Measurements from ENCODE around the gene TMEM258. TPM values are rescaled to one million over a fixed set of nuclear protein-coding genes. Genes with fewer than 3 reads are reported as not detected.

TMEM258 gene
- 212 to 267 TPM (median 242 TPM) in 5 replicates for total RNA-seq (2022; extraction: Qiagen RNA extraction; ENCODE audit: low read depth)

GRCh38 chr11:61792310-61793082, at the start of gene TMEM258, which contains the start of gene FEN1:
Gene TMEM258, minus strand, starts transcription at chr11:61792599. Its CDS starts 41 bp downstream, at chr11:61792558.
Gene FEN1, plus strand, starts transcription at chr11:61792911. Its CDS starts 2,451 bp downstream, at chr11:61795362.

GRCh38 chr11:61827571-61828378, 35.4 kb upstream of the TMEM258 start, which contains the start of gene FADS2:
Gene FADS2, plus strand, starts transcription at chr11:61828300. Its CDS starts 91 bp downstream, at chr11:61828391.

GRCh38 chr11:61816736-61817455, 24.5 kb upstream of the TMEM258 start, which contains the start of gene FADS1:
Gene FADS1, minus strand, starts transcription at chr11:61817003. Its CDS starts 74 bp downstream, at chr11:61816929.

GRCh38 chr11:61752117-61752924, 40.1 kb downstream of the TMEM258 start, which contains the start of gene MYRF:
Gene MYRF, plus strand, starts transcription at chr11:61752636. Its CDS starts 109 bp downstream, at chr11:61752745.

Other genes starting within 250 kb of the TMEM258 start
- 0.69 to 1.1 TPM (median 1.1 TPM) in 5 replicates for gene SYT7, start 211.5 kb downstream of the TMEM258 start, total RNA-seq (2022; extraction: Qiagen RNA extraction; ENCODE audit: low read depth)
- gene DAGLA, start 112.2 kb downstream of the TMEM258 start, total RNA-seq (2022; extraction: Qiagen RNA extraction; ENCODE audit: low read depth), result 3.7 to 6.3 TPM (median 5.5 TPM) in 5 replicates
- gene MYRF, start 40.0 kb downstream of the TMEM258 start, total RNA-seq (2022; extraction: Qiagen RNA extraction; ENCODE audit: low read depth), result 16.3 to 24.3 TPM (median 19.8 TPM) in 5 replicates
- gene FEN1, start 312 bp upstream of the TMEM258 start, total RNA-seq (2022; extraction: Qiagen RNA extraction; ENCODE audit: low read depth), result 96.5 to 121 TPM (median 110 TPM) in 5 replicates
- 113 to 152 TPM (median 135 TPM) in 5 replicates for gene FADS1, start 24.4 kb upstream of the TMEM258 start, total RNA-seq (2022; extraction: Qiagen RNA extraction; ENCODE audit: low read depth)
- 247 to 316 TPM (median 278 TPM) in 5 replicates for gene FADS2, start 35.7 kb upstream of the TMEM258 start, total RNA-seq (2022; extraction: Qiagen RNA extraction; ENCODE audit: low read depth)
- gene FADS3, start 98.9 kb upstream of the TMEM258 start, total RNA-seq (2022; extraction: Qiagen RNA extraction; ENCODE audit: low read depth), result 35.6 to 50.7 TPM (median 50.3 TPM) in 5 replicates
- 8.9 to 14.3 TPM (median 11.4 TPM) in 5 replicates for gene RAB3IL1, start 125.0 kb upstream of the TMEM258 start, total RNA-seq (2022; extraction: Qiagen RNA extraction; ENCODE audit: low read depth)
- 2.1 to 8.7 TPM (median 5.1 TPM) in 5 replicates for gene BEST1, start 157.8 kb upstream of the TMEM258 start, total RNA-seq (2022; extraction: Qiagen RNA extraction; ENCODE audit: low read depth)
- gene FTH1, start 175.0 kb upstream of the TMEM258 start, total RNA-seq (2022; extraction: Qiagen RNA extraction; ENCODE audit: low read depth), result 9,185 to 18,649 TPM (median 17,524 TPM) in 5 replicates